ENCODE data around the gene KMT2E.
"Not testable (repeated sequence)": the region's sequence is repeated elsewhere in the genome, so short reads cannot be mapped to it uniquely, and the experiment has no call there.

The KMT2E gene

DNA sequence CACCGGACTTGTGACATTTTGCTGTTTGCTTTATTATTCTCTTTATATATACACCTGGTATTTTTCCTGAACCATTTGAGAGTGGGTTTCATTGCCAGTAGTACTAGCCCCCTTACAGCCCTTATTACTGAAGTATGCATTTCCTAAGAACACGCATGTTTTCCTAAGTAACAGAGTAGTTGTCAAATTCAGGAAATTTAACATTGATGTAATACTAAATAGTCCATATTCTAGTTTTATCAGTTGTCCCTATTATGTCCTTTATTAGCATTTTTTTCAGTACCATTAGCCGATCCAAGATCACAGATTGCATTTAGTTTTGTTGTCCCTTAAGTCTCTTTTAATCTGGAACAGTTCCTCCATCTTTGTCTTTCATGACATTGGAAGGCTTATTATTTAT, 8.0 kb downstream of the KMT2E start:
- DNase-seq (ENCODE audit: low read depth in 3 of 3, low spot score in 1 of 3) = no peak

DNA sequence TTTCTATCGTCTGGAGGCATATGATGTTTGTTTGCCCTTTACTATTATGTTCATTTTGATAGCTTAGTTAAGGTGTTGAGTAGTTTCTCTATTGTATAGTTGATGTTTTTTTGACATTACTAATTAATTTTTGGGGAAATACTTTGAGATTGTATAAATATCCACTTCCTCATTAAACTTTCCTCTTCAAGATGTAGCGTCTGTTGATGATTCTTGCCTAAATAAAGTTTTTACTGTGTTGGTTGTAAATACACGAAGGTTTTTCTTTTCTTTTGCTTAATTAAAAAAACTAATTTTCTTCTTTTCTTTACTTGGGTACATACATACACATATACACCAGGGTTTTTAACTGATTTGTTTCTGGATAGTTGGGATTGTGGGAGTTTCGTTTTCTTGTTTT, 8.5 kb downstream of the KMT2E start:
- DNase-seq (ENCODE audit: low read depth in 3 of 3, low spot score in 1 of 3) = no peak

DNA sequence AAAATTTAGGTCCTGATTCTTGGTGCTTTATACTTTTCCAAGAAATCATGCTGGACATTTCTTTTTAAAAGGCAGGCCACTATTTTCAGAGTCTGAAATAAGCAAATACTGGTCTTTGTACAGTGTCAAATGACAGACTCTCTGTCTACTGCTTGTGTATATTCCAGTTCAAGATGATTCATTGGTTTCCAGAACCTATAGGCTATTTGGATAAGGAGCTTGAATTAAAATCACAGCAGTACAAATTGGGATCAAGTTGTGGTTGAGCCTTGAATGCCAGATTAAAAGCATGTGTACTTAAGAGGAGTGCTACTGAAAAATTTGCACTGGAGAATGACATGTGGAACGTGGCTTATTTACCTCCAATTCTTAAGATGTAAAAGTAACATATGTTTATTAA, 10.7 kb downstream of the KMT2E start:
- no peak for DNase-seq (ENCODE audit: low read depth in 3 of 3, low spot score in 1 of 3)

DNA sequence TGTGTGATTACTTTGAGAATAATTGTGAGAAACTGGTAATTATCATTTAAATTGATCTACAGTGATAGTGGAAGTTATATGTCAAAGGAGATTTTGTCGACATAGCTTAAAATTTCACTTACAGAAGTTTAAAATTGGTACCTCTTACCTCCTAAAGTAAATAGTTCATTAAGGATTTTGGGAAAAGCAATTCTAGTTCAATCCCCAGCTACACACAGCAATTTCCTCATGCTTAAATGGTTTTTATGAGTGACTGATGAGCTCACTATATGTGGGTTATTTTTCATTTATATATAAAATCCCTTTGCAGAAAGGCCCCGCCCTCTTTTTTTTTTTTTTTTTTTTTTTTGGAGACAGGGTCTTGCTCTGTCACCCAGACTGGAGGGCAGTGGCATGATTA, 12.7 kb downstream of the KMT2E start:
- DNase-seq (ENCODE audit: low read depth in 3 of 3, low spot score in 1 of 3) = no peak

GRCh38 chr7:105027176-105027853, 13.3 kb downstream of the KMT2E start:
- DNase-seq (ENCODE audit: low read depth in 3 of 3, low spot score in 1 of 3) = no peak

DNA sequence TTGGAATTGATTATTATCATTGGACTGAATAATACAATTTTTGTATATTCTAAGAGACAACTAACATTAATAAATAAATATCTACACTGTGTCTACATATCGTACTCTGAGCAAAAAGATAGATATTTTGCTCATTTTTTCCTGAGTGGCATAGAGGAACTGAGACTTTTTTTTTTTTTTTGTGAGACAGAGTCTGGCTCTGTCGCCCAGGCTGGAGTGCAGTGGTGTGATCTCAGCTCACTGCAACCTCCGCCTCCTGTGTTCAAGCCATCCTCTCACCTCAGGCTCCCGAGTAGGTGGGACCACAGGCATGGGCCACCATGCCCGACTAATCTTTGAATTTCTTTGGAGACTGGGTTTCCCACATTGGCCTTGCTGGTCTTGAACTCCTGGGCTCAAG, 14.0 kb downstream of the KMT2E start:
- no peak for DNase-seq (ENCODE audit: low read depth in 3 of 3, low spot score in 1 of 3)

DNA sequence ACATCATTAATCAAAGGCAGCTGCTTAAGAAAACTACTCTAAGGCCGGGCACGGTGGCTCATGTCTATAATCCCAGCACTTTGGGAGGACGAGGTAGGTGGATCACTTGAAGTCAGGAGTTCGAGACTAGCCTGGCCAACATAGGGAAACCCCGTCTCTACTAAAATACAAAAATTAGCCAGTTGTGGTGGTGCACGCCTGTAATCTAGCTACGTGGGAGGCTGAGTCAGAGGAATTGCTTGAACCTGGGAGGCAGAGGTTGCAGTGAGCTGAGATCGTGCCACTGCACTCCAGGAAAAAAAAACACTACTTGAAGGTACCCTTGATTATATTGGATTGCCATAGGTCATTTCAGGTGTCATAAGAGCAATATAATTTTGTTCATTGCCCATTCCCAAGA, 14.9 kb downstream of the KMT2E start:
- DNase-seq (ENCODE audit: low read depth in 3 of 3, low spot score in 1 of 3) = not testable (repeated sequence)

- no peak for DNase-seq (ENCODE audit: low read depth in 3 of 3, low spot score in 1 of 3)
Measured at GRCh38 chr7:105030447-105030846, 16.4 kb downstream of the KMT2E start.

- DNase-seq (ENCODE audit: low read depth in 3 of 3, low spot score in 1 of 3) = no peak
Measured at GRCh38 chr7:105032553-105033214, 18.7 kb downstream of the KMT2E start.

DNA sequence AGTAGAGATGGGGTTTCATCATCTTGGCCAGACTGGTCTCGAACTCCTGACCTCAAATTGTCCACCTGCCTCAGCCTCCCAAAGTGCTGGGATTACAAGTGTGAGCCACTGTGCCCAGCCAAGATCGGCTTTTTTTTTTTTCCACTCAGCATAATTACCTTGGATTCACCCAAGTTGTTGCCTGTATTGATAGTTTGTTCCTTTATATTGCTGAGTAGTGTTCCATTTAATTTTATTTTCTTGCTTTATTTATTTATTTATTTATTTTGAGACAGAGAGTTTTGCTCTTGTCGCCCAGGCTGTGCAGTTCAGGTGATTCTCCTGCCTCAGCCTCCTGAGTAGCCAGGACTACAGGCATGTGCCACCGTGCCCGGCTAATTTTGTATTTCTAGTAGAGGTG, 21.3 kb downstream of the KMT2E start:
- no peak for DNase-seq (ENCODE audit: low read depth in 3 of 3, low spot score in 1 of 3)

- DNase-seq (ENCODE audit: low read depth in 3 of 3, low spot score in 1 of 3) = no peak
Measured at GRCh38 chr7:105036217-105037168, 22.5 kb downstream of the KMT2E start.

DNA sequence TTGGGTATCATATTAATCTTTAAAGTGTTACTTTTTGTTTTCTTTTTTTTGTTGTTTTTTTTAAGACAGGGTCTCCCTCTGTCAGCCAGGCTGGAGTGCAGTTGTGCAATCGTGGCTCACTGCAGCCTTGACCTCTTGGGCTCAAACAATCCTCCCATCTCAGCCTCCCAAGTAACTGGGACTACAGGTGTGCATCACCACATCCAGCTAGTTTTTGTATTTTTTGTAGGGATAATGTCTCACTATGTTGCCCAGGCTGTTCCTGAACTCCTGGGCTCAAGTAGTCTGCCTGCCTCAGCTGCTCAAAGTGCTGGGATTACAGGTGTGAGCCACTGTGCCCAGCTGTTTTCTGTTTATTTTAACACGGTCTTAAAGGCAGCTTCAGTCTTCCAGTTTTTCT, 23.3 kb downstream of the KMT2E start:
- no peak for DNase-seq (ENCODE audit: low read depth in 3 of 3, low spot score in 1 of 3)

DNA sequence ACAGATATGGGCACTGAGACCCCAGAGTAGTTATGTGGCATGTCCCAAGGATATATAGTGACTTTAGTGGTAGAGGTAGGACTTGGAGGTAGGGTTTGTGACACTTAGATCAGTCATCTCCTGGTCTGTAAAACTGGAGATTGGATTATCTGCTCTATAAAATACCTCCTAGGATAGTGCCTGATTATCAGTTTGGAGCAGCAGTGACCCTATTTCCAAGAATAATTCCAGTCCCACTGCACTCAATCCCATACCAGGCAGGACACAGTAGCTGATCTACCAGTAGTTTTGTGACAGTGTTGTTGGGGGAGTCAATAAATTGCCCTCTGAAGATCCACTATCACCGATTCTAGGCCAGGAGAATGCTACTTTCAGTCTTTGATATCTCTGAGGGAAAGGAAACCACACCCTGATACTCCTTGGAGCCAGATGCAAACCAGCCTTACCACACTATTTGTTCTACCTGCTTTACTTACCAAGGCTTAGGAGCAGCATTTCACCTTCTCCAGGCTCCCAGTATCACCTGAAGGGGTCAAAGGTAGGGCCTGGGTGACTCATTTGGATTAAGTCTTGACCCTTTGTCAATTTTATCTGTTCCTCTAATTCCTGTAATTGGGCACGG, 30.6 kb downstream of the KMT2E start:
- no peak for DNase-seq (ENCODE audit: low read depth in 3 of 3, low spot score in 1 of 3)

- no peak for DNase-seq (ENCODE audit: low read depth in 3 of 3, low spot score in 1 of 3)
Measured at GRCh38 chr7:105046414-105046813, 32.4 kb downstream of the KMT2E start.

- DNase-seq (ENCODE audit: low read depth in 3 of 3, low spot score in 1 of 3) = no peak
Measured at GRCh38 chr7:105047932-105048331, 33.9 kb downstream of the KMT2E start.

DNA sequence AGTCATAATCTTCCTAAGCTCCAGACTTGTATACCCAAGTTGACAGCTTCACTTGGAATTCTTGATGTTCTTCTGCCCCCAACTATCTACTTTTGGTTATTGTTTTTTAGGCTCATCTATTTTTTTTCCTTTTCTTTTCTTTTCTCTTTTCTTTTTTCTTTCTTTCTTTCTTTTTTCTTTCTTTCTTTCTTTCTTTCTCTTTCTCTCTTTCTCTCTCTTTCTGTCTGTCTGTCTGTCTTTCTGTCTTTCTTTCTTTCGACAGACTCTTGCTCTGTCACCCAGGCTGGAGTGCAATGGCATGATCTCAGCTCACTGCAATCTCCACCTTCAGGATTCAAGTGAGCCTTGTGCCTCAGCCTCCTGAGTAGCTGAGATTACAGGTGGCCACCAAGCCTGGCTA, 36.5 kb downstream of the KMT2E start:
- DNase-seq (ENCODE audit: low read depth in 3 of 3, low spot score in 1 of 3) = no peak

- not testable (repeated sequence) for DNase-seq (ENCODE audit: low read depth in 3 of 3, low spot score in 1 of 3)
Measured at GRCh38 chr7:105050899-105051298, 36.9 kb downstream of the KMT2E start.

DNA sequence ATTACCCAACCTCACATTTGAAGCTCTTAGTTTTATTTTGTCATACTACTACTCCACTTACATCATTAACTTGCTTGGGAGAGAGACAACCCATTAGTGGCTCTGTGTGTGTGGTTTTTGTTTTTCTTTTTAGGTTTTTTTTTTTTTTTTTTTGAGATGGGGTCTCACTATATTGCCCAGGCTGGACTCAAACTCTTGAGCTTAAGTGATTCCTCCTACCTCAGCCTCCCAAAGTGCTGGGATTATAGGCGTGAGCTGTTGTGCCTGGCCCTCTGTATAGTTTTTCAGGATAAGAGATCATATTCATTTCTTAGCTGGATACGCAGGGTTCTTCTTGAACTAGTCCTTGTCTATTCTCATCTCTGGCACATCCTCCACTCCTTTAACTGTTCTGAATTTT, 41.1 kb downstream of the KMT2E start:
- no peak for DNase-seq (ENCODE audit: low read depth in 3 of 3, low spot score in 1 of 3)

GRCh38 chr7:105055621-105056020, 41.6 kb downstream of the KMT2E start:
- DNase-seq (ENCODE audit: low read depth in 3 of 3, low spot score in 1 of 3) = no peak

DNA sequence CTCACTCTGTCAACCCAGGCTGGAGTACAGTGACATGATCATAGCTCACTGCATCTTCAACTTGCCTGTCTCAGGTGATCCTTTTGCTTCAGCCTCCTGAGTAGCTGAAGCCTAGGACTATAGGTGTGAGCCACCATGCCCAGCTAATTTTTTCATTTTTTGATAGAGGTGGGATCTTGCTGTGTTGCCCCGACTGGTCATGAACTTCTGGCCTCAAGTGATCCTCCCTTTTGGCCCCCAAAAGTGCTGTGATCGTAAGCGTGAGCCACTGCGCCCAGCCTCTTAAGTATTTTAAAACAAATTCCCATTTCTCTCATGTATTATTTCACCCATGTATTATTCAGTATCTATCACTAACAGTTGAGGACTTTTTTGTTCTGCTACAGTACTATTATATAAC, 43.5 kb downstream of the KMT2E start:
- DNase-seq (ENCODE audit: low read depth in 3 of 3, low spot score in 1 of 3) = no peak

DNA sequence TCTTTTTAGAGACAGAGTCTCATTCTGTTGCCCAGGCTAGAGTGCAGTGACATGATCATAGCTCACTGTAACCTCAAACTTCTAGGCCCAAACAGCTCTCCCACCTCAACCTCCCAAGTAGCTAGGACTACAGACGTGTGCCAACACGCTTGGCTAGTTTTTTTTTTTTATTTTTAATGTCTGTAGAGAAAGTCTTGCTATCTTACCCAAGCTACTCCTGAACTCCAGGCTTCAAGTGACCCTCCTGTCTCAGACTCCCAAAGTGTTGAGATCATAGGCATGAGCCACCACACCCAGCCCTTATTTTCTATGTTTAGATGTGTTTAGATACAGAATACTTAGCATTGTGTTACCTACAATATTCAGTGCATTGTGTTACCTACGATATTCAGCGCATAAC, 46.4 kb downstream of the KMT2E start:
- no peak for DNase-seq (ENCODE audit: low read depth in 3 of 3, low spot score in 1 of 3)

DNA sequence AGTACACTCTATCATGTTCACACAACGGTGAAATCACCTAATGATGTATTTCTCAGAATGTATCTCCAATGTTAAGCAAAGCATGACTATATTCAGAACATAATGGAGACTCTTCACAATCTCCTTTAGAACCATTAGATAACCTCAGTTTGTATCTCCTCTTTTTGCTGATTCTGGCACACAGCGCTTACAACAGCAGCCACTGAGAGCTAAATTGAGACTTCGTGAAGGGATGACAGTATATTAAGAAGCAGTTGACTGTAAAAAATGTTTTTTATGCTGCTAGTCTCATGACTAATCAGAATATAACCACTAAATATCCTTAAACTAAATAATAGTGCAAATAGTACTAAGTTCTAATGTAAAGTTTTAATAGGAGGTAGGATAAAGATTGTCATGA, 46.9 kb downstream of the KMT2E start:
- DNase-seq (ENCODE audit: low read depth in 3 of 3, low spot score in 1 of 3) = no peak
